K562 (cell line): ENCODE measurements around the gene GAMT. TPM values are rescaled to one million over a fixed set of nuclear protein-coding genes. Genes with fewer than 3 reads are reported as not detected.

Source experiments
- ATAC-seq: fragments of 200-7000 bp; cut with Tn5 transposase; 3 replicates; pipeline ENCODE4 v1.9.1; 2020; ENCODE audit warnings: moderate library complexity
- BruUV-seq: library from RNA; stranded (reverse); fragments of 400-500 nt; replicated peaks from 2 replicates; lab custom pipeline; 2021; lab: Mats Ljungman, UMichigan
- CTCF ChIA-PET: fragments of 300-600 bp; formaldehyde crosslinking; extraction: SDS; loops from one replicate; lab custom pipeline; 2021; ENCODE audit warnings: low intra/inter-chr PET ratio; lab: Yijun Ruan, JAX
- POLR2A ChIA-PET: fragments of 300-600, 350-650 bp; sonication (Branson Sonifier 250); formaldehyde crosslinking; extraction: SDS; loops from one replicate; lab custom pipeline; 2021; ENCODE audit warnings: antibody characterized with exemption, inconsistent platforms; lab: Yijun Ruan, JAX
- DNase-seq, 4 experiments: peaks; one replicate each; pipeline versions ENCODE4 v3.0.0 to v3.0.0-alpha.2; 2011 to 2018; ENCODE audit warnings: low spot score in 3 of 4, mixed read lengths in 3 of 4; ENCODE audit errors: extremely low read depth in 1 of 4
- FAIRE-seq: peaks from 2 replicates; lab custom pipeline; 2011; peaks lifted over from hg19 to GRCh38; lab: Jason Lieb, UNC
- H2AFZ ChIP-seq: 2 replicates; pipeline ENCODE4 v1.6.0; 2011; ENCODE audit warnings: low read depth, low read length, control low read depth, inconsistent platforms
- H3K27ac ChIP-seq: fragments of 200-600 bp; 3 replicates; pipeline ENCODE4 v1.8.0; 2011; ENCODE audit warnings: low read depth, mild to moderate bottlenecking, control low read depth, inconsistent platforms, low read length, moderate library complexity, mixed read lengths; ENCODE audit errors: extremely low read depth
- H3K27me3 ChIP-seq, 2 experiments: fragments of 300-600 bp in 1 of 2; 2 replicates in 1 of 2; 3 replicates in 1 of 2; pipeline versions ENCODE4 v1.6.0 to v1.8.0; 2011; ENCODE audit warnings: inconsistent platforms in 2 of 2, low read length in 2 of 2, mild to moderate bottlenecking in 1 of 2, mixed read lengths in 1 of 2, moderate library complexity in 1 of 2; ENCODE audit not compliant: control insufficient read depth in 2 of 2, insufficient read depth in 2 of 2
- H3K36me3 ChIP-seq: fragments of 300-600 bp; 3 replicates; pipeline ENCODE4 v1.8.0; 2011; ENCODE audit warnings: mild to moderate bottlenecking, low read length, inconsistent platforms; ENCODE audit not compliant: control insufficient read depth, insufficient read depth
- H3K4me1 ChIP-seq, 2 experiments: fragments of 200-600 bp in 1 of 2; replicated peaks in 1 of 2; 2 replicates in 1 of 2; 3 replicates in 1 of 2; pipeline versions ENCODE4 v1.5.1 to v1.8.0; 2011; ENCODE audit warnings: inconsistent platforms in 2 of 2, low read length in 2 of 2, mild to moderate bottlenecking in 1 of 2, mixed read lengths in 1 of 2, moderate library complexity in 1 of 2; ENCODE audit not compliant: control insufficient read depth in 2 of 2, insufficient read depth in 2 of 2
- H3K4me2 ChIP-seq: 2 replicates; pipeline ENCODE4 v1.6.1; 2011; ENCODE audit warnings: low read length, control low read depth, inconsistent platforms, mixed read lengths; ENCODE audit not compliant: insufficient read depth
- H3K4me3 ChIP-seq: fragments of 200-600 bp; sonication (generic), shearing (Covaris generic); 2 replicates; pipeline ENCODE4 v1.5.1; 2016; ENCODE audit warnings: control low read depth, inconsistent platforms
- H3K79me2 ChIP-seq: fragments of 200-600 bp; 3 replicates; pipeline ENCODE4 v1.8.0; 2011; ENCODE audit warnings: low read length, inconsistent platforms; ENCODE audit not compliant: control insufficient read depth, insufficient read depth
- H3K9ac ChIP-seq, 2 experiments: 2 replicates each; pipeline versions ENCODE4 v1.6.0 to v1.6.1; 2011; ENCODE audit warnings: low read depth in 2 of 2, low read length in 2 of 2, control low read depth in 1 of 2, inconsistent platforms in 1 of 2, mild to moderate bottlenecking in 1 of 2, mixed read lengths in 1 of 2; ENCODE audit not compliant: insufficient read depth in 1 of 2
- H3K9me1 ChIP-seq: one replicate; pipeline ENCODE4 v1.6.0; 2011; ENCODE audit warnings: inconsistent platforms, mild to moderate bottlenecking, low read length, moderate library complexity; ENCODE audit not compliant: control insufficient read depth, insufficient read depth
- H3K9me3 ChIP-seq: replicated peaks from 2 replicates; pipeline ENCODE4 v1.5.1; 2011; ENCODE audit warnings: low read depth, low read length, inconsistent platforms; ENCODE audit not compliant: control insufficient read depth, insufficient read depth
- H4K20me1 ChIP-seq: replicated peaks from 2 replicates; pipeline ENCODE4 v1.6.1; 2011; ENCODE audit warnings: low read length, inconsistent platforms, mixed read lengths; ENCODE audit not compliant: control insufficient read depth, insufficient read depth
- C11orf30 ChIP-seq: fragments of 450-650 bp; IDR thresholded peaks from 2 replicates; pipeline ENCODE4 v1.6.1; 2016; ENCODE audit warnings: low read depth, mild to moderate bottlenecking
- CBX3 ChIP-seq, 2 experiments: IDR thresholded peaks; 1 replicate in 1 of 2; 2 replicates in 1 of 2; pipeline ENCODE4 v1.6.1; 2012; ENCODE audit warnings: inconsistent platforms in 2 of 2, low read length in 2 of 2, borderline replicate concordance in 1 of 2, control low read depth in 1 of 2
- COPS2 ChIP-seq: fragments of 450-650 bp; conservative IDR thresholded peaks from 2 replicates; pipeline ENCODE4 v1.6.1; 2016; ENCODE audit warnings: mild to moderate bottlenecking, moderate library complexity
- HIVEP1 ChIP-seq: fragments of 250-450 bp; sonication (Bioruptor Pico); IDR thresholded peaks from 2 replicates; pipeline ENCODE4 v1.4.0; 2020; ENCODE audit warnings: mild to moderate bottlenecking
- NFE2 ChIP-seq: IDR thresholded peaks from 2 replicates; pipeline ENCODE4 v1.6.1; 2014; ENCODE audit warnings: antibody characterized with exemption, low read depth
- NR0B1 ChIP-seq: fragments of 450-650 bp; IDR thresholded peaks from one replicate; pipeline ENCODE4 v1.6.1; 2018; ENCODE audit warnings: mild to moderate bottlenecking, moderate library complexity; ENCODE audit not compliant: partially characterized antibody
- PML ChIP-seq: IDR thresholded peaks from 2 replicates; pipeline ENCODE4 v1.6.1; 2012; ENCODE audit warnings: low read length, inconsistent platforms
- RAD51 ChIP-seq: fragments of 450-650 bp; IDR thresholded peaks from 2 replicates; pipeline ENCODE4 v1.7.1; 2016; ENCODE audit warnings: low read depth, mild to moderate bottlenecking, borderline replicate concordance
- RBFOX2 ChIP-seq: fragments of 200-400 bp; formaldehyde crosslinking; IDR thresholded peaks from 2 replicates; pipeline ENCODE4 v1.6.1; 2017; ENCODE audit warnings: low read depth, mild to moderate bottlenecking, low read length, moderate library complexity
- SFPQ ChIP-seq: fragments of 200-400 bp; formaldehyde crosslinking; IDR thresholded peaks from 2 replicates; pipeline ENCODE4 v1.6.1; 2017; ENCODE audit warnings: mild to moderate bottlenecking, low read depth, low read length, moderate library complexity
- STAG1 ChIP-seq: sonication (generic); formaldehyde crosslinking; IDR thresholded peaks from 2 replicates; pipeline ENCODE4 v1.5.0; 2020; ENCODE audit warnings: missing genetic modification reagents, borderline replicate concordance
- TCF3 ChIP-seq: sonication (generic); formaldehyde crosslinking; IDR thresholded peaks from 2 replicates; pipeline ENCODE4 v1.4.0; 2020; ENCODE audit warnings: mild to moderate bottlenecking, missing genetic modification reagents
- VEZF1 ChIP-seq: fragments of 200-800 bp; sonication (Bioruptor generic); IDR thresholded peaks from 2 replicates; pipeline ENCODE4 v1.6.1; 2017; ENCODE audit warnings: missing genetic modification characterization, missing compliant biosample characterization
- ZBTB2 ChIP-seq: fragments of 450-650 bp; IDR thresholded peaks from 2 replicates; pipeline ENCODE4 v1.6.1; 2016; ENCODE audit warnings: antibody characterized with exemption
- ZBTB5 ChIP-seq: fragments of 450-650 bp; IDR thresholded peaks from 2 replicates; pipeline ENCODE4 v1.6.1; 2017; ENCODE audit warnings: antibody characterized with exemption
- WGBS: fragments of 100-300 bp; shearing (Covaris generic); methylation state at CpG from one replicate; pipeline ENCODE4 v1.1.6; 2016; ENCODE audit warnings: low coverage, mixed read lengths; ENCODE audit not compliant: insufficient coverage; ENCODE audit errors: missing lambda C conversion rate; 5-methylcytosine and 5-hydroxymethylcytosine counted together
- in situ Hi-C: fragments of 300-500 bp; cut with MboI; formaldehyde crosslinking; loops from 4 replicates; pipeline ENCODE4 v1.15.0; 2018; ENCODE audit warnings: inconsistent platforms, mixed read lengths
- intact Hi-C: fragments of 100-400 bp; cut with micrococcal nuclease; formaldehyde crosslinking; loops from 2 replicates; pipeline ENCODE4 v1.14.2; 2022
- polyA plus RNA-seq, 8 experiments: library from polyadenylated mRNA; depleted of rRNA in 4 of 8; stranded (reverse) in 5 of 8; unstranded in 3 of 8; fragments of >200 nt; fragmentation: Nextera tagmentation in 2 of 8; fragmentation: Illumina TruSeq in 1 of 8; extraction: Ambion mirVana in 2 of 8; extraction: Trizol in 1 of 8; gene quantifications; 2 replicates each; pipeline versions ENCODE4 v1.2.1 to v1.2.3, GENCODE V29; 2011 to 2014; ENCODE audit warnings: inconsistent platforms in 1 of 8, missing spikeins in 1 of 8
- total RNA-seq, 7 experiments: library from RNA; depleted of rRNA in 6 of 7; stranded (reverse); fragments of >200 nt in 6 of 7; fragmentation: Illumina TruSeq in 2 of 7; extraction: Trizol in 2 of 7; gene quantifications; 2 replicates each; pipeline versions ENCODE4 v1.2.1 to v1.2.3, GENCODE V29; 2011 to 2021; ENCODE audit warnings: low replicate concordance in 1 of 7

GAMT gene
- total and polyA plus RNA-seq, 9 of the 15 experiments (the other 6 are each of a cell fraction or from before 2014, with no cell fraction given): 1.3 to 35.3 (median 27.2) TPM

- FAIRE-seq (no peak), DNase-seq (no peak), ATAC-seq (no peak)
- Histone ChIP-seq H4K20me1 (peaks cover 29% of the 10 kb centered on the region), H3K4me3 (peak overlapping the region; percentile 70; the same call in 1 of the 2 replicates), H3K4me2 (peak overlapping the region; percentile 97), H3K36me3 (peaks cover 43% of the 10 kb centered on the region), H2AFZ (no peak overlapping the region), H3K9me3 (no peaks in the 10 kb centered on the region), H3K9me1 (no peaks in the 10 kb centered on the region), H3K9ac (peak overlapping the region; percentile 93 to 100), H3K27ac (peak overlapping the region; percentile 38; the same call in 2 of the 3 replicates), H3K79me2 (peaks cover 50% of the 10 kb centered on the region), H3K27me3 (no peaks in the 10 kb centered on the region), H3K4me1 (peaks cover 48 to 91% of the 10 kb centered on the region in 2 experiments)
- intact Hi-C loops (loop anchor here (10.0 kb wide), 1 partner anchor 166 kb away; the partner anchor contains the start of gene FAM174C), in situ Hi-C loops (no loop called here)
- POLR2A ChIA-PET: interaction anchor here (0.5 to 1.8 kb wide), 14 partner anchors 8 to 298 kb away, joined by 3 to 7 read pairs (median 3); partner anchors contain the start of gene CIRBP
- CTCF ChIA-PET: no interaction called here
- WGBS: 45% methylated on average over 15 of the region's 15 CpGs
- BruUV-seq: no TSS peak
- no peak for TF ChIP-seq NFE2
- no peak for TF ChIP-seq ZBTB2
- TF ChIP-seq C11orf30: no peak
- peak; percentile 80 for TF ChIP-seq RBFOX2
- no peak for TF ChIP-seq NR0B1
- no peak for TF ChIP-seq TCF3 (CRISPR knock-in tag)
- no peak for TF ChIP-seq SFPQ
- 0 out of 2 replicates have a peak, but pooled peaks have one; percentile 11 for TF ChIP-seq STAG1
- no peak for TF ChIP-seq COPS2
- TF ChIP-seq CBX3 (IDR thresholded peaks at IDR 0.05; ENCODE audit: borderline replicate concordance in 1 of 2, low read length in 2 of 2): no peak
- no peak for TF ChIP-seq PML
- no peak for TF ChIP-seq ZBTB5
- no peak for TF ChIP-seq HIVEP1 (CRISPR knock-in tag)
- TF ChIP-seq VEZF1: no peak
- TF ChIP-seq RAD51: no peak
Measured at GRCh38 chr19:1440418-1440801, 39.1 kb upstream of the GAMT start.
